Head of caudate nucleus (tissue), 42 donors: Measurements from ENCODE around the gene TMED9.
"Not testable (repeated sequence)": the region's sequence is repeated elsewhere in the genome, so short reads cannot be mapped to it uniquely, and the experiment has no call there.

Experiments used
- DNase-seq, 42 donors: peaks; one replicate each; pipeline versions ENCODE4 v3.0.0 to v3.0.0-alpha.2; 2020 to 2021; ENCODE audit warnings: mixed read lengths in 7 of 42
- intact Hi-C: fragments of 100-400 bp; cut with DNase I; formaldehyde crosslinking; loops from one replicate; pipeline ENCODE4 v1.15.0; 2022

TMED9 gene

GRCh38 chr5:177592010-177592834, at the start of gene TMED9:
TSS of gene TMED9 (plus strand) at chr5:177592203. CDS start at chr5:177592215, 12 bp downstream.
- DNase-seq, result peak; percentile 70 to 95 (median 88)

GRCh38 chr5:177542816-177543465, 49.1 kb upstream of the TMED9 start:
- intact Hi-C loops, result no loop called here
- DNase-seq, result no peak

More at GRCh38 chr5:177592010-177592834, at the start of gene TMED9:
- intact Hi-C loops, result loop anchor here (5.0 kb wide), 1 partner anchor 40 kb away; the partner anchor contains the start of gene FAM193B

GRCh38 chr5:177545487-177546257, 46.3 kb upstream of the TMED9 start:
- peak in 9 of 42 donors; percentile 9 to 69 (median 24) for DNase-seq
- intact Hi-C loops, result no loop called here

GRCh38 chr5:177546258-177546741, 45.7 kb upstream of the TMED9 start:
- intact Hi-C loops, result no loop called here
- DNase-seq, result peak in 23 of 42 donors; percentile 4 to 81 (median 40)

GRCh38 chr5:177547736-177548135, 44.3 kb upstream of the TMED9 start:
- intact Hi-C loops, result no loop called here
- DNase-seq, result no peak

- DNase-seq, result no peak
- intact Hi-C loops, result no loop called here
Measured at GRCh38 chr5:177548495-177548894, 43.5 kb upstream of the TMED9 start.

GRCh38 chr5:177550122-177550521, 41.9 kb upstream of the TMED9 start:
- intact Hi-C loops, result loop anchor here (5.0 kb wide), 1 partner anchor 42 kb away; the partner anchor contains the start of gene TMED9
- no peak for DNase-seq

- intact Hi-C loops, result loop anchor here (5.0 kb wide), 1 partner anchor 39 kb away; the partner anchor contains the start of gene TMED9
- peak in 26 of 42 donors; percentile 3 to 52 (median 31) for DNase-seq
Measured at GRCh38 chr5:177552839-177553455, 39.1 kb upstream of the TMED9 start.

GRCh38 chr5:177553671-177554429, 38.2 kb upstream of the TMED9 start:
- peak in 38 of 42 donors; percentile 11 to 73 (median 45) for DNase-seq
- intact Hi-C loops, result loop anchor here (2.0 to 5.0 kb wide), 2 partner anchors 37 to 38 kb away; partner anchors contain the start of genes DDX41 and TMED9

GRCh38 chr5:177554474-177555111, 37.4 kb upstream of the TMED9 start, which contains the start of gene FAM193B:
TSS of gene FAM193B (minus strand) at chr5:177554563. CDS start at chr5:177554458, 105 bp downstream.
- intact Hi-C loops, result loop anchor here (2.0 to 5.0 kb wide), 2 partner anchors 38 kb away; partner anchors contain the start of genes DDX41 and TMED9
- DNase-seq, result peak; percentile 93 to 98 (median 96)

- DNase-seq, result no peak
- intact Hi-C loops, result loop anchor here (2.0 kb wide), 1 partner anchor 38 kb away; the partner anchor contains the start of gene DDX41
Measured at GRCh38 chr5:177555228-177555627, 36.8 kb upstream of the TMED9 start.

- intact Hi-C loops, result loop anchor here (2.0 kb wide), 1 partner anchor 39 kb away; the partner anchor contains the start of gene DDX41
- DNase-seq, result no peak
Measured at GRCh38 chr5:177555665-177556064, 36.3 kb upstream of the TMED9 start.

GRCh38 chr5:177557041-177557647, 34.9 kb upstream of the TMED9 start:
- intact Hi-C loops, result no loop called here
- no peak for DNase-seq

GRCh38 chr5:177557796-177558195, 34.2 kb upstream of the TMED9 start:
- intact Hi-C loops, result no loop called here
- DNase-seq, result no peak

GRCh38 chr5:177559446-177559941, 32.5 kb upstream of the TMED9 start:
- DNase-seq, intact Hi-C loops: not testable (repeated sequence)

- DNase-seq, result no peak
- intact Hi-C loops, result no loop called here
Measured at GRCh38 chr5:177565046-177565445, 27.0 kb upstream of the TMED9 start.
